K562 (cell line): Measurements from ENCODE around the gene NAT9. TPM values are rescaled to one million over a fixed set of nuclear protein-coding genes. Genes with fewer than 3 reads are reported as not detected.

Experiments
- ATAC-seq: fragments of 200-7000 bp; cut with Tn5 transposase; 3 replicates; pipeline ENCODE4 v1.9.1; 2020; ENCODE audit warnings: moderate library complexity
- BruUV-seq: library from RNA; stranded (reverse); fragments of 400-500 nt; replicated peaks from 2 replicates; lab custom pipeline; 2021; lab: Mats Ljungman, UMichigan
- CTCF ChIA-PET: fragments of 300-600 bp; formaldehyde crosslinking; extraction: SDS; loops from one replicate; lab custom pipeline; 2021; ENCODE audit warnings: low intra/inter-chr PET ratio; lab: Yijun Ruan, JAX
- POLR2A ChIA-PET: fragments of 300-600, 350-650 bp; sonication (Branson Sonifier 250); formaldehyde crosslinking; extraction: SDS; loops from one replicate; lab custom pipeline; 2021; ENCODE audit warnings: antibody characterized with exemption, inconsistent platforms; lab: Yijun Ruan, JAX
- DNase-seq, 4 experiments: peaks; one replicate each; pipeline versions ENCODE4 v3.0.0 to v3.0.0-alpha.2; 2011 to 2018; ENCODE audit warnings: low spot score in 3 of 4, mixed read lengths in 3 of 4; ENCODE audit errors: extremely low read depth in 1 of 4
- FAIRE-seq: peaks from 2 replicates; lab custom pipeline; 2011; peaks lifted over from hg19 to GRCh38; lab: Jason Lieb, UNC
- H2AFZ ChIP-seq: 2 replicates; pipeline ENCODE4 v1.6.0; 2011; ENCODE audit warnings: low read depth, low read length, control low read depth, inconsistent platforms
- H3K27ac ChIP-seq: fragments of 200-600 bp; 3 replicates; pipeline ENCODE4 v1.8.0; 2011; ENCODE audit warnings: low read depth, mild to moderate bottlenecking, control low read depth, inconsistent platforms, low read length, moderate library complexity, mixed read lengths; ENCODE audit errors: extremely low read depth
- H3K27me3 ChIP-seq, 2 experiments: fragments of 300-600 bp in 1 of 2; 2 replicates in 1 of 2; 3 replicates in 1 of 2; pipeline versions ENCODE4 v1.6.0 to v1.8.0; 2011; ENCODE audit warnings: inconsistent platforms in 2 of 2, low read length in 2 of 2, mild to moderate bottlenecking in 1 of 2, mixed read lengths in 1 of 2, moderate library complexity in 1 of 2; ENCODE audit not compliant: control insufficient read depth in 2 of 2, insufficient read depth in 2 of 2
- H3K36me3 ChIP-seq: fragments of 300-600 bp; 3 replicates; pipeline ENCODE4 v1.8.0; 2011; ENCODE audit warnings: mild to moderate bottlenecking, low read length, inconsistent platforms; ENCODE audit not compliant: control insufficient read depth, insufficient read depth
- H3K4me1 ChIP-seq, 2 experiments: fragments of 200-600 bp in 1 of 2; replicated peaks in 1 of 2; 2 replicates in 1 of 2; 3 replicates in 1 of 2; pipeline versions ENCODE4 v1.5.1 to v1.8.0; 2011; ENCODE audit warnings: inconsistent platforms in 2 of 2, low read length in 2 of 2, mild to moderate bottlenecking in 1 of 2, mixed read lengths in 1 of 2, moderate library complexity in 1 of 2; ENCODE audit not compliant: control insufficient read depth in 2 of 2, insufficient read depth in 2 of 2
- H3K4me2 ChIP-seq: 2 replicates; pipeline ENCODE4 v1.6.1; 2011; ENCODE audit warnings: low read length, control low read depth, inconsistent platforms, mixed read lengths; ENCODE audit not compliant: insufficient read depth
- H3K4me3 ChIP-seq: fragments of 200-600 bp; sonication (generic), shearing (Covaris generic); 2 replicates; pipeline ENCODE4 v1.5.1; 2016; ENCODE audit warnings: control low read depth, inconsistent platforms
- H3K79me2 ChIP-seq: fragments of 200-600 bp; 3 replicates; pipeline ENCODE4 v1.8.0; 2011; ENCODE audit warnings: low read length, inconsistent platforms; ENCODE audit not compliant: control insufficient read depth, insufficient read depth
- H3K9ac ChIP-seq, 2 experiments: 2 replicates each; pipeline versions ENCODE4 v1.6.0 to v1.6.1; 2011; ENCODE audit warnings: low read depth in 2 of 2, low read length in 2 of 2, control low read depth in 1 of 2, inconsistent platforms in 1 of 2, mild to moderate bottlenecking in 1 of 2, mixed read lengths in 1 of 2; ENCODE audit not compliant: insufficient read depth in 1 of 2
- H3K9me1 ChIP-seq: one replicate; pipeline ENCODE4 v1.6.0; 2011; ENCODE audit warnings: inconsistent platforms, mild to moderate bottlenecking, low read length, moderate library complexity; ENCODE audit not compliant: control insufficient read depth, insufficient read depth
- H3K9me3 ChIP-seq: replicated peaks from 2 replicates; pipeline ENCODE4 v1.5.1; 2011; ENCODE audit warnings: low read depth, low read length, inconsistent platforms; ENCODE audit not compliant: control insufficient read depth, insufficient read depth
- H4K20me1 ChIP-seq: replicated peaks from 2 replicates; pipeline ENCODE4 v1.6.1; 2011; ENCODE audit warnings: low read length, inconsistent platforms, mixed read lengths; ENCODE audit not compliant: control insufficient read depth, insufficient read depth
- CBFA2T3 ChIP-seq: fragments of 450-650 bp; IDR thresholded peaks from 2 replicates; pipeline ENCODE4 v1.6.1; 2017
- CREBBP ChIP-seq: IDR thresholded peaks from one replicate; pipeline ENCODE4 v1.6.1; 2012; ENCODE audit warnings: low read depth, mild to moderate bottlenecking, control low read depth, inconsistent platforms, low read length
- ESRRB ChIP-seq: fragments of 250-450 bp; sonication (Bioruptor Pico); IDR thresholded peaks from 2 replicates; pipeline ENCODE4 v1.5.0; 2020; ENCODE audit warnings: mild to moderate bottlenecking, moderate library complexity, borderline replicate concordance
- EZH2 ChIP-seq: IDR thresholded peaks from 2 replicates; pipeline ENCODE4 v1.6.1; 2012; ENCODE audit warnings: low read depth, mild to moderate bottlenecking, inconsistent platforms, low read length, borderline replicate concordance
- NFIC ChIP-seq: fragments of 450-650 bp; IDR thresholded peaks from 2 replicates; pipeline ENCODE4 v1.6.1; 2017; ENCODE audit warnings: mild to moderate bottlenecking, inconsistent platforms
- RAD21 ChIP-seq, 2 experiments: fragments of 250-450 bp in 1 of 2; fragments of 450-650 bp in 1 of 2; sonication (Bioruptor Pico) in 1 of 2; formaldehyde crosslinking in 1 of 2; IDR thresholded peaks in 1 of 2; conservative IDR thresholded peaks in 1 of 2; 2 replicates each; pipeline versions ENCODE4 v1.4.0 to v1.8.0; 2020 to 2022; ENCODE audit warnings: mild to moderate bottlenecking in 2 of 2, moderate library complexity in 1 of 2
- RBM14 ChIP-seq: fragments of 200-400 bp; formaldehyde crosslinking; IDR thresholded peaks from 2 replicates; pipeline ENCODE4 v1.6.1; 2018; ENCODE audit warnings: low read depth, mild to moderate bottlenecking, low read length, moderate library complexity, borderline replicate concordance; ENCODE audit not compliant: insufficient read depth
- RBM15 ChIP-seq: fragments of 200-400 bp; formaldehyde crosslinking; IDR thresholded peaks from 2 replicates; pipeline ENCODE4 v1.6.1; 2018; ENCODE audit warnings: mild to moderate bottlenecking, low read length, moderate library complexity; ENCODE audit not compliant: insufficient read depth
- RNF2 ChIP-seq: sonication (generic); IDR thresholded peaks from 2 replicates; pipeline ENCODE4 v1.6.1; 2016
- SRSF1 ChIP-seq: fragments of 200-400 bp; formaldehyde crosslinking; IDR thresholded peaks from 2 replicates; pipeline ENCODE4 v1.6.1; 2017; ENCODE audit warnings: mild to moderate bottlenecking, low read depth, low read length, moderate library complexity
- TEAD4 ChIP-seq, 2 experiments: sonication (generic) in 1 of 2; formaldehyde crosslinking in 1 of 2; IDR thresholded peaks; 2 replicates each; pipeline versions ENCODE4 v1.6.1 to v1.8.0; 2012 to 2022; ENCODE audit warnings: borderline replicate concordance in 1 of 2, inconsistent platforms in 1 of 2, low read length in 1 of 2, mild to moderate bottlenecking in 1 of 2, missing genetic modification reagents in 1 of 2
- ZNF324 ChIP-seq: fragments of 250-450 bp; sonication (Bioruptor Pico); IDR thresholded peaks from 2 replicates; pipeline ENCODE4 v1.4.0; 2020; ENCODE audit warnings: mild to moderate bottlenecking
- ZNF445 ChIP-seq: fragments of 250-450 bp; sonication (Bioruptor Pico); IDR thresholded peaks from 2 replicates; pipeline ENCODE4 v1.4.0; 2020; ENCODE audit warnings: low read depth, mild to moderate bottlenecking, moderate library complexity
- WGBS: fragments of 100-300 bp; shearing (Covaris generic); methylation state at CpG from one replicate; pipeline ENCODE4 v1.1.6; 2016; ENCODE audit warnings: low coverage, mixed read lengths; ENCODE audit not compliant: insufficient coverage; ENCODE audit errors: missing lambda C conversion rate; 5-methylcytosine and 5-hydroxymethylcytosine counted together
- in situ Hi-C: fragments of 300-500 bp; cut with MboI; formaldehyde crosslinking; loops from 4 replicates; pipeline ENCODE4 v1.15.0; 2018; ENCODE audit warnings: inconsistent platforms, mixed read lengths
- intact Hi-C: fragments of 100-400 bp; cut with micrococcal nuclease; formaldehyde crosslinking; loops from 2 replicates; pipeline ENCODE4 v1.14.2; 2022
- polyA plus RNA-seq, 8 experiments: library from polyadenylated mRNA; depleted of rRNA in 4 of 8; stranded (reverse) in 5 of 8; unstranded in 3 of 8; fragments of >200 nt; fragmentation: Nextera tagmentation in 2 of 8; fragmentation: Illumina TruSeq in 1 of 8; extraction: Ambion mirVana in 2 of 8; extraction: Trizol in 1 of 8; gene quantifications; 2 replicates each; pipeline versions ENCODE4 v1.2.1 to v1.2.3, GENCODE V29; 2011 to 2014; ENCODE audit warnings: inconsistent platforms in 1 of 8, missing spikeins in 1 of 8
- total RNA-seq, 7 experiments: library from RNA; depleted of rRNA in 6 of 7; stranded (reverse); fragments of >200 nt in 6 of 7; fragmentation: Illumina TruSeq in 2 of 7; extraction: Trizol in 2 of 7; gene quantifications; 2 replicates each; pipeline versions ENCODE4 v1.2.1 to v1.2.3, GENCODE V29; 2011 to 2021; ENCODE audit warnings: low replicate concordance in 1 of 7
- TF ChIP-seq, protein P1 (sequence below): fragments of 450-650 bp; formaldehyde crosslinking; IDR thresholded peaks from 2 replicates; pipeline ENCODE4 v1.4.0; 2020; ENCODE audit warnings: mild to moderate bottlenecking, moderate library complexity
- TF ChIP-seq, protein P2 (sequence below): fragments of 450-650 bp; IDR thresholded peaks from 2 replicates; pipeline ENCODE4 v1.6.1; 2016; ENCODE audit warnings: mild to moderate bottlenecking

NAT9 gene
- total and polyA plus RNA-seq, 9 of the 15 experiments (the other 6 are each of a cell fraction or from before 2014, with no cell fraction given) = 4.2 to 63.6 (median 40.8) TPM

DNA sequence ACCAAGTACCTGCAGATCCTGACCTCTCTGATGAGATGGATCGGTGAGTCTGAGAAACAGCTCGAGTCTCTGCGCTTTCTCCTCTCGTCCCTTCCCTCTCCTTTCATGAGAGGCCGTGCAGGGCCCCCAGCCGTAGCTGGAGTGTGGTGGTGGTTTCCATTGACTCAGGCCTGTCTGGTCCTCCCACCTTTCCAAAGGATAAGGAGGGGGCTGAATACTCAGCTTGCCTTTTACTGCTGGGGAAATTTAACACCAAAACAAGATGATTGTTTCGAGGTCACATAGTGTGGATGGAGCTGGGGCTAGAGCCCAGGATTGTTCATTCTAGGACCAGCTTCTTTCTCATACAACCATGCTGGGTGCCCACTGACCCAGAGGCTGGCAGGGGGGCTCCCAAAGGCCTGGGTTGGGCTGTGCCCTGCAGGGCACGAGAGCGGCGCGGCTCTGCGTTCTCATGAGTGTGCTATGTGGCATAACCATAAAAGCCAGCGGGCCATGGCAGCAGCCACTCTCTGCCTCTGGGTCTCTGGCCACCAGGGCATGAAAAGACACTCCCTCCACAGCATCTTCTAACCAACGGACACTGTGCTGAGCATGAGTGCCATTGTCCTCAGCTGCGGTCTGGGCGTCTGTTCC, 43.8 kb upstream of the NAT9 start:
- no peak overlapping the region for H3K4me2 ChIP-seq
- no peak overlapping the region for H3K27ac ChIP-seq
- no peaks in the 10 kb centered on the region for H3K27me3 ChIP-seq
- DNase-seq = no peak
- peaks cover 7% of the 10 kb centered on the region; the same call in 1 of the 2 replicates for H4K20me1 ChIP-seq
- H3K4me3 ChIP-seq = no peak overlapping the region
- in situ Hi-C loops (no loop called here), intact Hi-C loops (no loop called here)
- BruUV-seq = no TSS peak
- H3K4me1 ChIP-seq = peaks cover 0 to 7% of the 10 kb centered on the region in 2 experiments; a peak in 1 of 5 replicates
- no peaks in the 10 kb centered on the region for H3K9me3 ChIP-seq
- FAIRE-seq = no peak
- TF ChIP-seq RBM14 = no peak
- TF ChIP-seq CBFA2T3 = no peak
- TF ChIP-seq SRSF1 = no peak
- TF ChIP-seq, protein P1, sequence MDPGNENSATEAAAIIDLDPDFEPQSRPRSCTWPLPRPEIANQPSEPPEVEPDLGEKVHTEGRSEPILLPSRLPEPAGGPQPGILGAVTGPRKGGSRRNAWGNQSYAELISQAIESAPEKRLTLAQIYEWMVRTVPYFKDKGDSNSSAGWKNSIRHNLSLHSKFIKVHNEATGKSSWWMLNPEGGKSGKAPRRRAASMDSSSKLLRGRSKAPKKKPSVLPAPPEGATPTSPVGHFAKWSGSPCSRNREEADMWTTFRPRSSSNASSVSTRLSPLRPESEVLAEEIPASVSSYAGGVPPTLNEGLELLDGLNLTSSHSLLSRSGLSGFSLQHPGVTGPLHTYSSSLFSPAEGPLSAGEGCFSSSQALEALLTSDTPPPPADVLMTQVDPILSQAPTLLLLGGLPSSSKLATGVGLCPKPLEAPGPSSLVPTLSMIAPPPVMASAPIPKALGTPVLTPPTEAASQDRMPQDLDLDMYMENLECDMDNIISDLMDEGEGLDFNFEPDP (CRISPR knock-in tag) = no peak
- TF ChIP-seq ESRRB (CRISPR knock-in tag) = no peak
- no peak for TF ChIP-seq RNF2
- no peak for TF ChIP-seq RBM15
- TF ChIP-seq, protein P2, sequence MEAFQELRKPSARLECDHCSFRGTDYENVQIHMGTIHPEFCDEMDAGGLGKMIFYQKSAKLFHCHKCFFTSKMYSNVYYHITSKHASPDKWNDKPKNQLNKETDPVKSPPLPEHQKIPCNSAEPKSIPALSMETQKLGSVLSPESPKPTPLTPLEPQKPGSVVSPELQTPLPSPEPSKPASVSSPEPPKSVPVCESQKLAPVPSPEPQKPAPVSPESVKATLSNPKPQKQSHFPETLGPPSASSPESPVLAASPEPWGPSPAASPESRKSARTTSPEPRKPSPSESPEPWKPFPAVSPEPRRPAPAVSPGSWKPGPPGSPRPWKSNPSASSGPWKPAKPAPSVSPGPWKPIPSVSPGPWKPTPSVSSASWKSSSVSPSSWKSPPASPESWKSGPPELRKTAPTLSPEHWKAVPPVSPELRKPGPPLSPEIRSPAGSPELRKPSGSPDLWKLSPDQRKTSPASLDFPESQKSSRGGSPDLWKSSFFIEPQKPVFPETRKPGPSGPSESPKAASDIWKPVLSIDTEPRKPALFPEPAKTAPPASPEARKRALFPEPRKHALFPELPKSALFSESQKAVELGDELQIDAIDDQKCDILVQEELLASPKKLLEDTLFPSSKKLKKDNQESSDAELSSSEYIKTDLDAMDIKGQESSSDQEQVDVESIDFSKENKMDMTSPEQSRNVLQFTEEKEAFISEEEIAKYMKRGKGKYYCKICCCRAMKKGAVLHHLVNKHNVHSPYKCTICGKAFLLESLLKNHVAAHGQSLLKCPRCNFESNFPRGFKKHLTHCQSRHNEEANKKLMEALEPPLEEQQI = no peak
- TF ChIP-seq CREBBP = no peak
- no peak for TF ChIP-seq ZNF324 (CRISPR knock-in tag)
- TF ChIP-seq RAD21 (CRISPR knock-in tag; conservative IDR thresholded peaks at IDR 0.05 in 1 of 2, IDR thresholded peaks at IDR 0.05 in 1 of 2) = no peak
- no peak for TF ChIP-seq NFIC
- no peak for TF ChIP-seq TEAD4 (IDR thresholded peaks at IDR 0.05; ENCODE audit: low read length)
- TF ChIP-seq TEAD4 (CRISPR knock-in tag; IDR thresholded peaks at IDR 0.05; ENCODE audit: borderline replicate concordance) = no peak
- TF ChIP-seq ZNF445 (CRISPR knock-in tag) = no peak
- TF ChIP-seq EZH2 = no peak
- no peak overlapping the region for H2AFZ ChIP-seq
- WGBS = 79% methylated on average over 14 of the region's 16 CpGs
- no peak for ATAC-seq
- peaks cover 2% of the 10 kb centered on the region for H3K9me1 ChIP-seq
- peak overlapping the region in 1 of 2 experiments; percentile 41; a peak in 2 of 4 replicates for H3K9ac ChIP-seq
- ChIA-PET CTCF (no interaction called here), POLR2A (interaction anchor here (1.0 kb wide), 1 partner anchor 16 kb away, joined by 3 read pairs; no protein-coding TSS in a partner anchor)
- H3K79me2 ChIP-seq = no peaks in the 10 kb centered on the region
- H3K36me3 ChIP-seq = no peaks in the 10 kb centered on the region
